Eye (tissue), 1 donor: ENCODE data around the gene KLHL36.

Experiments
- DNase-seq: peaks from one replicate; pipeline ENCODE4 v3.0.0-alpha.2; 2015

Gene KLHL36

GRCh38 chr16:84647828-84648594, at the start of gene KLHL36:
KLHL36 (plus strand) TSS chr16:84648511; CDS start chr16:84650868, 2,357 bp downstream.
- peak; percentile 78 for DNase-seq

GRCh38 chr16:84599521-84600202, 48.6 kb upstream of the KLHL36 start:
- peak; percentile 90 for DNase-seq

GRCh38 chr16:84600343-84601229, 47.7 kb upstream of the KLHL36 start:
- DNase-seq: no peak

- DNase-seq: peak; percentile 46
Measured at GRCh38 chr16:84603140-84603816, 45.0 kb upstream of the KLHL36 start.

- no peak for DNase-seq
Measured at GRCh38 chr16:84603940-84604339, 44.4 kb upstream of the KLHL36 start.

GRCh38 chr16:84604477-84605013, 43.8 kb upstream of the KLHL36 start:
- DNase-seq: peak; percentile 61

- DNase-seq: no peak
Measured at GRCh38 chr16:84605339-84605848, 42.9 kb upstream of the KLHL36 start.

GRCh38 chr16:84606081-84606875, 42.0 kb upstream of the KLHL36 start:
- DNase-seq: no peak

GRCh38 chr16:84607061-84607460, 41.2 kb upstream of the KLHL36 start:
- DNase-seq: no peak

GRCh38 chr16:84607694-84608093, 40.6 kb upstream of the KLHL36 start:
- no peak for DNase-seq

- DNase-seq: no peak
Measured at GRCh38 chr16:84608282-84608681, 40.0 kb upstream of the KLHL36 start.

GRCh38 chr16:84609563-84610177, 38.6 kb upstream of the KLHL36 start:
- DNase-seq: no peak

GRCh38 chr16:84610376-84610775, 37.9 kb upstream of the KLHL36 start:
- DNase-seq: no peak

GRCh38 chr16:84611041-84611440, 37.3 kb upstream of the KLHL36 start:
- no peak for DNase-seq

- DNase-seq: no peak
Measured at GRCh38 chr16:84612686-84613085, 35.6 kb upstream of the KLHL36 start.

GRCh38 chr16:84613408-84614072, 34.8 kb upstream of the KLHL36 start:
- DNase-seq: no peak

- no peak for DNase-seq
Measured at GRCh38 chr16:84614073-84614459, 34.2 kb upstream of the KLHL36 start.

GRCh38 chr16:84614623-84614967, 33.7 kb upstream of the KLHL36 start:
- DNase-seq: no peak

GRCh38 chr16:84614968-84615813, 33.1 kb upstream of the KLHL36 start:
- DNase-seq: no peak
